Measurements from ENCODE around the gene ASH1L.
"Not testable (repeated sequence)": the region's sequence is repeated elsewhere in the genome, so short reads cannot be mapped to it uniquely, and the experiment has no call there.

The ASH1L gene

GRCh38 chr1:155514582-155515187 lies 47.9 kb downstream of the ASH1L start:
- in situ Hi-C loops (cut with HindIII; ENCODE audit: low pct_ligation_motif_present, low sequenced_read_pairs), result loop anchor here (25.0 kb wide), 1 partner anchor 177 kb away; no protein-coding TSS in a partner anchor

GRCh38 chr1:155513300-155513916 lies 49.2 kb downstream of the ASH1L start:
- no peaks in the 10 kb centered on the region for H3K27me3 ChIP-seq (replicated peaks)
- no peak for TF ChIP-seq CTCF (IDR thresholded peaks at IDR 0.05; ENCODE audit: low read depth, low read length, missing control alignments)
- H3K27ac ChIP-seq, result no peak overlapping the region
- no peak overlapping the region for H3K4me3 ChIP-seq (ENCODE audit: low read depth, low read length)
- in situ Hi-C loops (cut with HindIII; ENCODE audit: low pct_ligation_motif_present, low sequenced_read_pairs), result loop anchor here (25.0 kb wide), 1 partner anchor 176 kb away; no protein-coding TSS in a partner anchor
- peak; percentile 16 for DNase-seq
- H3K36me3 ChIP-seq (replicated peaks), result peaks cover 4% of the 10 kb centered on the region

More at GRCh38 chr1:155514582-155515187, 47.9 kb downstream of the ASH1L start:
- Histone ChIP-seq H3K27me3 (replicated peaks) (no peaks in the 10 kb centered on the region), H3K4me3 (ENCODE audit: low read depth, low read length) (no peak overlapping the region), H3K27ac (no peak overlapping the region), H3K36me3 (replicated peaks) (peaks cover 4% of the 10 kb centered on the region)
- no peak for TF ChIP-seq CTCF (IDR thresholded peaks at IDR 0.05; ENCODE audit: low read depth, low read length, missing control alignments)
- DNase-seq, result no peak

- not testable (repeated sequence) for DNase-seq; H3K27me3 ChIP-seq (replicated peaks); H3K27ac ChIP-seq; H3K4me3 ChIP-seq (ENCODE audit: low read depth, low read length); H3K36me3 ChIP-seq (replicated peaks)
- in situ Hi-C loops (cut with HindIII; ENCODE audit: low pct_ligation_motif_present, low sequenced_read_pairs), result loop anchor here (25.0 kb wide), 1 partner anchor 174 kb away; no protein-coding TSS in a partner anchor
Observed at GRCh38 chr1:155511385-155511784, 51.2 kb downstream of the ASH1L start.

GRCh38 chr1:155509064-155509463 lies 53.5 kb downstream of the ASH1L start:
- Histone ChIP-seq H3K4me3 (ENCODE audit: low read depth, low read length) (no peak overlapping the region), H3K27me3 (replicated peaks) (no peaks in the 10 kb centered on the region), H3K27ac (no peak overlapping the region), H3K36me3 (replicated peaks) (no peaks in the 10 kb centered on the region)
- no peak for TF ChIP-seq CTCF (IDR thresholded peaks at IDR 0.05; ENCODE audit: low read depth, low read length, missing control alignments)
- in situ Hi-C loops (cut with HindIII; ENCODE audit: low pct_ligation_motif_present, low sequenced_read_pairs), result loop anchor here (25.0 kb wide), 1 partner anchor 172 kb away; no protein-coding TSS in a partner anchor
- no peak for DNase-seq

GRCh38 chr1:155507945-155508344 lies 54.7 kb downstream of the ASH1L start:
- DNase-seq, result no peak
- H3K27ac ChIP-seq, result no peak overlapping the region
- H3K36me3 ChIP-seq (replicated peaks), result no peaks in the 10 kb centered on the region
- H3K4me3 ChIP-seq (ENCODE audit: low read depth, low read length), result no peak overlapping the region
- H3K27me3 ChIP-seq (replicated peaks), result no peaks in the 10 kb centered on the region
- in situ Hi-C loops (cut with HindIII; ENCODE audit: low pct_ligation_motif_present, low sequenced_read_pairs), result loop anchor here (25.0 kb wide), 1 partner anchor 171 kb away; no protein-coding TSS in a partner anchor
- no peak for TF ChIP-seq CTCF (IDR thresholded peaks at IDR 0.05; ENCODE audit: low read depth, low read length, missing control alignments)

GRCh38 chr1:155505963-155506362 lies 56.6 kb downstream of the ASH1L start:
- H3K27ac ChIP-seq; H3K4me3 ChIP-seq (ENCODE audit: low read depth, low read length); H3K27me3 ChIP-seq (replicated peaks); H3K36me3 ChIP-seq (replicated peaks); DNase-seq: not testable (repeated sequence)
- in situ Hi-C loops (cut with HindIII; ENCODE audit: low pct_ligation_motif_present, low sequenced_read_pairs), result loop anchor here (25.0 kb wide), 1 partner anchor 169 kb away; no protein-coding TSS in a partner anchor

Measured in brain microvascular endothelial cell (primary cell).